MG63 (cell line): Measurements from ENCODE around the gene HYAL2. TPM values are rescaled to one million over a fixed set of nuclear protein-coding genes. Genes with fewer than 3 reads are reported as not detected.
A peak's percentile ranks its signal among the peaks of the same experiment; 100 is the strongest.

Source experiments
- DNase-seq: peaks from one replicate; pipeline ENCODE4 v3.0.0-alpha.2; 2020
- H3K27me3 ChIP-seq: fragments of 250-450 bp; sonication (Bioruptor Pico); 2 replicates; pipeline ENCODE4 v1.5.1; 2020; ENCODE audit warnings: mild to moderate bottlenecking, moderate library complexity
- H3K36me3 ChIP-seq: fragments of 250-450 bp; sonication (Bioruptor Pico); 2 replicates; pipeline ENCODE4 v1.5.1; 2020; ENCODE audit warnings: mild to moderate bottlenecking, moderate library complexity
- H3K4me3 ChIP-seq: fragments of 250-450 bp; sonication (Bioruptor Pico); 2 replicates; pipeline ENCODE4 v1.5.1; 2020; ENCODE audit warnings: mild to moderate bottlenecking, moderate library complexity
- H3K9me3 ChIP-seq: fragments of 250-450 bp; sonication (Bioruptor Pico); 2 replicates; pipeline ENCODE4 v1.5.1; 2020; ENCODE audit warnings: mild to moderate bottlenecking, moderate library complexity
- total RNA-seq: library from RNA; depleted of rRNA; stranded (reverse); fragments of >200 nt; shearing (Covaris generic); gene quantifications from 2 replicates; pipeline ENCODE4 v1.2.3, GENCODE V29; 2014; ENCODE audit warnings: low replicate concordance; rRNA removed

Gene HYAL2, protein sequence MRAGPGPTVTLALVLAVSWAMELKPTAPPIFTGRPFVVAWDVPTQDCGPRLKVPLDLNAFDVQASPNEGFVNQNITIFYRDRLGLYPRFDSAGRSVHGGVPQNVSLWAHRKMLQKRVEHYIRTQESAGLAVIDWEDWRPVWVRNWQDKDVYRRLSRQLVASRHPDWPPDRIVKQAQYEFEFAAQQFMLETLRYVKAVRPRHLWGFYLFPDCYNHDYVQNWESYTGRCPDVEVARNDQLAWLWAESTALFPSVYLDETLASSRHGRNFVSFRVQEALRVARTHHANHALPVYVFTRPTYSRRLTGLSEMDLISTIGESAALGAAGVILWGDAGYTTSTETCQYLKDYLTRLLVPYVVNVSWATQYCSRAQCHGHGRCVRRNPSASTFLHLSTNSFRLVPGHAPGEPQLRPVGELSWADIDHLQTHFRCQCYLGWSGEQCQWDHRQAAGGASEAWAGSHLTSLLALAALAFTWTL
- 15.5 and 30.7 TPM in 2 replicates for total RNA-seq

DNA sequence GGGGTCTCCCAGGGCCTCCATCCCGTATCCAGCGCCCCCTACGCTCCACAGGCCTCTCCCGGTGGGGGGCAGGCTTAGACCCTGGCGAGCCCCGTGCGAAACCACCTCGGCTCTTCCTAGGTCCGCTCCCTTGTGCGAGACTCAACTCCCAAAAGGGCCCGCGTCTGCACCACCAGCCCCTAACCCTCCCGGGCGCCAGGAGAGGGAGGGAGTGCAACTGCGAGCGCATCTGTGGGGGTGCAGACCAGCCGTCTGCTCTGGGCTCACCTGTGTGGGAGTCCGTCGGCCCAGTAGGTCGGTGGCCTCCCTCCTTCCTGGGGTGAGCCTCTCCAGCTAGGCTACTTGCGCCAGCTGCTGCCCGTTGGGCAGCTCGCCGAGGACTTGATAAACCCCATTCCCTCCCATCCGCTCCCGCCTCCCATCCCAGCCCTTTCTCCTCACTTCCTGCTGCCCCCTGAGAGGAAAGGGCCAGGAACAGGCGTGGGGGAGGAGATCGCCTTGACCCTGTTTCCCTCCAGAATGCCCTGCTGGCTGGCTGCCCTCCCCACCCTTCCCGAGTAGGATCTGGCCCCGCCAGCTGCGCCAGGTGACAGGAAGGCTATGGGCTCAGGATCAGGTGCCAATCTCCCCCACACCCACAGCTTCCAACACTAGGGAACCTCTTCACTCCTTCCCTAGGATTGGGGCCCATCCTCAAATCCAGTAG lies at the start of gene HYAL2:
Gene HYAL2 (minus strand): TSS at position 360 of the 706 bp plus-strand sequence. CDS start 2,256 bp downstream, outside the sequence.
- no peak for DNase-seq
- Histone ChIP-seq H3K9me3 (no peaks in the 10 kb centered on the region), H3K4me3 (peak within 1 kb of the TSS; percentile 69), H3K27me3 (no peaks in the 10 kb centered on the region), H3K36me3 (no peaks in the 10 kb centered on the region; the same call in none of the 2 replicates)

DNA sequence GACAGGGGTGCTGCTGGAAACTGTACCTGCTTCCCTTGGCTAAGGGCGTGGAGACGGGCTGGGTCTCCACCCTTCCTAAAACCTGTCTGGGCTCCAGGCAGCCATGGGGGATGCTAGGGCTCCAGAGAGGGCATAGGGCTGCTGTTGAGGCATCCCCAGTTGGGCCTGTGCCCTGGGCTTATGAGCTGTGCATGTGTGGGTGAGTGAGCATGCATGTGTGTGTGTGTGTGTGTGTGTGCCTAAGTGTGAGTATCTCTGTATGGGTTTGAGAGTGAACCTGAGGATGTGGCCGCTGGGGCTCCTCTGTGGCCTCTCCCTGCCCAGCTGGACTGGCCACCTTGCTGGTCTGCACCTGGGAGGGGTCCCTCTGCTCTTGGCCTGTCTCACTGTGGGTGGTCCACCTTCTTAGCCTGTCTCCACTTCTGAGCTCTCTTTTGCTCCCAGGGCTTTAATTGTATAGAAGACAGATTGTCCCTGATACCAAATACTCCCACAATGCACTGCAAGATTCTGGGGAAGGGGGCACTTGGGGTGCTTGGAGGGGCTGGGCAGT lies 48.7 kb upstream of the HYAL2 start:
- Histone ChIP-seq H3K36me3 (no peaks in the 10 kb centered on the region), H3K4me3 (no peak overlapping the region), H3K9me3 (no peaks in the 10 kb centered on the region), H3K27me3 (no peaks in the 10 kb centered on the region)
- no peak for DNase-seq

DNA sequence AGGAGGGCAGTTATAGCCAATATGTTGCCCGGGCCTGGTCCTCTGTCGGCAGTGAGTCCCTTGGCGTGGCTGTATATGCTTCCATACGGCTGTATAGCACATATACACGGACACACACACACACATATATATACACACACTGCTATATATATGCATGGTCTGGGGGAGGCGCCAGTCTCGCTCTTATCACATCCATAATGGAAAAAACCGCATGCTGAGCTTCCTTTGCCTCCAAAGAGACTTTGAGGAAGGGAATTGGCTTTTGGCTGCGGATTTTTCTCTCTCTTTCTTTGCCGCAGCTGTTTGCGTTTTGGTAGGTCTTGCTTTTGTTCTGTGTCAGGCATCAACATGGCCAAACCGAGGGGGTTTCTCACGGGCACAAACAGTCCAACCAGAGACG lies 48.0 kb upstream of the HYAL2 start:
- Histone ChIP-seq H3K4me3 (no peak overlapping the region), H3K36me3 (no peaks in the 10 kb centered on the region), H3K27me3 (no peaks in the 10 kb centered on the region), H3K9me3 (no peaks in the 10 kb centered on the region)
- no peak for DNase-seq

- Histone ChIP-seq H3K9me3 (no peaks in the 10 kb centered on the region), H3K4me3 (no peak overlapping the region), H3K36me3 (no peaks in the 10 kb centered on the region), H3K27me3 (no peaks in the 10 kb centered on the region)
- DNase-seq, result no peak
These were observed 46.6 kb upstream of the HYAL2 start for GRCh38 chr3:50369012-50369670.

DNA sequence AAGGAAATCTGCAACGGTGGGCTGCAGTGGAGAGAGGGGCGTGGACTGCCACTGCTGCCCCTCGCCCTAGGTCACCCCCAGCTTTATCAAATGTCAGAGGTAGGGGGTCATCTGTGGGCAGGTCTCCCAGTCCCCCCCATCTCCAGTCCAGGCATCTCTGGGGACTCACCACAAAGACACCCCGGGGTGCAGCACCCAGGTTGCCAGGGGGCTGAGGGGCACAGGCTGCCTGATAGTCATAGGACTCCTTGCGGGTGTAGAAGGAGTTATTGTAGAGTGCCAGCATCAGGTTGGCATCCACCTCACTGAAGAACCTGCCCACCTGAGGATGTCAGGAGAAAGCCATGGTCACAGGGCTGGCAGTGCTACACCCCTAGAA lies 43.3 kb upstream of the HYAL2 start:
- no peak overlapping the region for H3K4me3 ChIP-seq
- no peak for DNase-seq
- no peaks in the 10 kb centered on the region for H3K36me3 ChIP-seq
- H3K9me3 ChIP-seq, result no peaks in the 10 kb centered on the region
- no peaks in the 10 kb centered on the region for H3K27me3 ChIP-seq

DNA sequence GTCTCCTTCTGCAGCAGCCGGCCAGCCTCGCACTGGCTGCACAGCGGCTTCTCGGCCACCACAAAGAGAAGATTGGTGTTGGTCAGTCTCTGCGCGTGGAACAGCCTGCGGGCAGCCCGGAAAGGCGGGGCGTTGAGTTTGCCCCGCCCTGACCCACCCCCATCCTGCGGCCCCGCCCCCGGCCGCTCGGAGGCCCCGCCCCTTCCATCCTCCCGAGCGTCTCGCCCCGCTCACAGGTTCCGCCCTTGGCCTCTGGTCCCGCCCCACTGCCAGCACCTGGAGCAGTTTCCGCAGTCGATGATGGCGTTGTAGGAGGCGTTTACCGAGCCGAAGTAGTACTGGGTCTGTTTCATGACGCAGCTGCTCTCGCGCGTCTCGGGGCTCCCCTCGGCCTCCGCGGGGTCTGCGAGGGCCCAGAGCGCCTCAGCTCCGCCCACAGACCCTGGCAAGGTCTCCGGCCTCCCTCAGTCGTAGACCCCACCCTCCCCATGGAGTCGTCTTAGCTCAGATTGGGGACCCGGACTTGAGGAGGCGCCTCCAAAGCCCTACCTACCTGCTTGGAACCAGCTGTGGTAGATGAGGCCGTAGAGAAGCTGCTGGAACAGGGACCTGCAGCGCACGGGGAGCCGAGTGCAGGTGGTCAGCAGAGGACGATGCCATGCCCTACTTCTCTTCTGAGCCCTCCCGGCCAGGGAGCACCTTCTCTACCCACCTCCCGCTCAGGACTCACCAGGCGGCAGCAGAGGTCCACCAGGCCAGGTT lies 42.7 kb upstream of the HYAL2 start:
- Histone ChIP-seq H3K36me3 (no peaks in the 10 kb centered on the region), H3K4me3 (no peak overlapping the region), H3K27me3 (no peaks in the 10 kb centered on the region), H3K9me3 (no peaks in the 10 kb centered on the region)
- DNase-seq, result no peak

DNA sequence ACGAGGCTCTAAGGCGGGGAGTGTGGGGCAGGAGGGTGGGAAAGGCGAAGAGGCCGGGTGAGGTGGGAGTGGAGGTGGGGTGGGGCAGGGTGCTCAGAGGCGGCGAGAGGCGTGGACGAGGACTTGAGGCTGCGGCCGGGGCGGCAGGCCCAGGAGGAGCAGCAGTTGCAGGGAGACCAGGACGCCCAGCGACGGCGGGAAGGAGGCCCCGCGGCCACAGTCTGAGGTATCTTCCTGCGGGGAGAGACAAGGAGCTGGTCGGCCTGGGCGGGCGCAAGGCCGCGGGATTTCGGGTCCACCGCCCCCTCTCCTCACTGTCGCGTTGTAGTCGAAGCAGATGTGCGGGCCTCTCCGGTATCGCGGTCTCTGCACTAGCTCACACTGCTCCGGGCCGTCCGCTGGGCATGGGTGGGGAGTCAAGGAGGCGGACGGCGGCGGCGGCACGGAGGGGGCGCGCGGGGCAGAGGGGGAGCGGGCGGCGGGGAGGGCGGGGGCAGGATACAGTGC lies 42.1 kb upstream of the HYAL2 start:
- Histone ChIP-seq H3K9me3 (no peaks in the 10 kb centered on the region), H3K4me3 (no peak overlapping the region), H3K27me3 (no peaks in the 10 kb centered on the region), H3K36me3 (no peaks in the 10 kb centered on the region)
- DNase-seq, result no peak

GRCh38 chr3:50359760-50360110 lies 37.2 kb upstream of the HYAL2 start:
- H3K9me3 ChIP-seq, result no peaks in the 10 kb centered on the region
- no peak for DNase-seq
- peaks cover 22% of the 10 kb centered on the region for H3K36me3 ChIP-seq
- H3K4me3 ChIP-seq, result peak overlapping the region; percentile 76
- H3K27me3 ChIP-seq, result no peaks in the 10 kb centered on the region

GRCh38 chr3:50358911-50359759 lies 36.6 kb upstream of the HYAL2 start, which contains the start of gene TMEM115:
Gene TMEM115, minus strand, starts transcription at chr3:50359521. Its CDS starts 458 bp downstream, at chr3:50359063.
- peaks cover 22% of the 10 kb centered on the region for H3K36me3 ChIP-seq
- peak within 1 kb of the TSS; percentile 76 for H3K4me3 ChIP-seq
- no peaks in the 10 kb centered on the region for H3K9me3 ChIP-seq
- peak; percentile 95 for DNase-seq
- no peaks in the 10 kb centered on the region for H3K27me3 ChIP-seq

GRCh38 chr3:50358355-50358910 lies 35.9 kb upstream of the HYAL2 start:
- Histone ChIP-seq H3K27me3 (no peaks in the 10 kb centered on the region), H3K9me3 (no peaks in the 10 kb centered on the region), H3K4me3 (peak overlapping the region; percentile 76), H3K36me3 (peaks cover 25% of the 10 kb centered on the region)
- no peak for DNase-seq

- Histone ChIP-seq H3K9me3 (no peaks in the 10 kb centered on the region), H3K36me3 (peaks cover 30% of the 10 kb centered on the region), H3K4me3 (peak overlapping the region; percentile 76), H3K27me3 (no peaks in the 10 kb centered on the region)
- DNase-seq, result no peak
These were observed 34.9 kb upstream of the HYAL2 start for GRCh38 chr3:50357481-50357880.

- Histone ChIP-seq H3K4me3 (peak overlapping the region; percentile 76; the same call in 1 of the 2 replicates), H3K9me3 (no peaks in the 10 kb centered on the region), H3K27me3 (no peaks in the 10 kb centered on the region), H3K36me3 (peaks cover 35% of the 10 kb centered on the region)
- peak; percentile 44 for DNase-seq
These were observed 34.0 kb upstream of the HYAL2 start for GRCh38 chr3:50356553-50356952.

- Histone ChIP-seq H3K27me3 (no peaks in the 10 kb centered on the region), H3K36me3 (peaks cover 35% of the 10 kb centered on the region), H3K9me3 (no peaks in the 10 kb centered on the region), H3K4me3 (no peak overlapping the region)
- no peak for DNase-seq
These were observed 33.4 kb upstream of the HYAL2 start for GRCh38 chr3:50355829-50356552.

DNA sequence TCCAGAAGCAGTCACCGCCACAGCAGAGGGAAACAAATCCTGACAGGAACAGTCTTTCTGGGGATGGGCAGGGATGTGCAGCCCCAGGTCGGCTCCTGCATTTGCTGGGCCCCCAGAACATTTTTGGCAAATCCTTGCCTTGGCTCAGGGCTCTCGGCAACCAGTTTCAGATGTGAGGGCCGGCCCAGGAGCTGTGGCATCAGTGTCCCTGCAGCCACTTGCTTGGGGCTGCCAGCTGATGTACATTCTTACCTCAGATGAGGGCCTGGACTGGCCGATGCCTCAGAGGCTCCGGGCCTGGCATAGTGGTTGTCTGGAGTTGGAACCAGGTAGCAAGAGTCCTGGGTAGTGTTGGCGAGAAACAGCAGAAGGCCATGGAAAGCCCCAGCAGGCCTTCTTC lies 32.3 kb upstream of the HYAL2 start:
- Histone ChIP-seq H3K27me3 (no peaks in the 10 kb centered on the region), H3K36me3 (peaks cover 35% of the 10 kb centered on the region)

More for the DNA sequence above, 32.3 kb upstream of the HYAL2 start:
- DNase-seq, result no peak
- no peak overlapping the region for H3K4me3 ChIP-seq
- H3K9me3 ChIP-seq, result no peaks in the 10 kb centered on the region
